Endothelial cell (in vitro differentiated cells): ENCODE results near the gene AMMECR1L. TPM values are rescaled to one million over a fixed set of nuclear protein-coding genes. Genes with fewer than 3 reads are reported as not detected.
"Not testable (repeated sequence)": the region's sequence is repeated elsewhere in the genome, so short reads cannot be mapped to it uniquely, and the experiment has no call there.

ENCODE experiments used
- DNase-seq: peaks from one replicate; pipeline ENCODE4 v3.0.0; 2021; ENCODE audit warnings: low spot score
- H3K27ac Mint-ChIP-seq: one replicate; pipeline ENCODE4 v1.8.0; 2021; ENCODE audit warnings: mixed read lengths, inconsistent platforms; ENCODE audit not compliant: unreplicated experiment
- H3K27me3 Mint-ChIP-seq: one replicate; pipeline ENCODE4 v1.8.0; 2021; ENCODE audit warnings: mild to moderate bottlenecking, moderate library complexity, mixed read lengths, inconsistent platforms; ENCODE audit not compliant: unreplicated experiment
- H3K36me3 Mint-ChIP-seq: one replicate; pipeline ENCODE4 v1.8.0; 2021; ENCODE audit warnings: mild to moderate bottlenecking, low read depth, mixed read lengths, inconsistent platforms; ENCODE audit not compliant: unreplicated experiment
- H3K4me1 Mint-ChIP-seq: one replicate; pipeline ENCODE4 v1.8.0; 2021; ENCODE audit warnings: mild to moderate bottlenecking, mixed read lengths, inconsistent platforms; ENCODE audit not compliant: unreplicated experiment
- H3K4me3 Mint-ChIP-seq: one replicate; pipeline ENCODE4 v1.8.0; 2021; ENCODE audit warnings: mild to moderate bottlenecking, mixed read lengths, inconsistent platforms; ENCODE audit not compliant: unreplicated experiment
- H3K9me3 Mint-ChIP-seq: one replicate; pipeline ENCODE4 v1.8.0; 2021; ENCODE audit warnings: mixed read lengths, inconsistent platforms; ENCODE audit not compliant: unreplicated experiment
- total RNA-seq: library from RNA; stranded (reverse); fragmentation: NEBNext Ultra II Directional; extraction: Animal tissue kit (Norgen Biotek cat#: 25700); gene quantifications from one replicate; pipeline ENCODE4 v1.2.1, GENCODE V29; 2021; ENCODE audit not compliant: unreplicated experiment
- TF ChIP-seq, protein P1 (sequence below): fragments of 200-600 bp; sonication (generic); IDR thresholded peaks from one replicate; pipeline ENCODE4 v1.5.0; 2021; ENCODE audit warnings: antibody characterized with exemption; ENCODE audit not compliant: unreplicated experiment

Gene AMMECR1L
- total RNA-seq, 1 donor from 2014 or later = 26.3 TPM

- no peak for DNase-seq
- H3K27me3 Mint-ChIP-seq = no peaks in the 10 kb centered on the region
- no peaks in the 10 kb centered on the region for H3K4me1 Mint-ChIP-seq
- H3K27ac Mint-ChIP-seq = no peak overlapping the region
- TF ChIP-seq, protein P1, sequence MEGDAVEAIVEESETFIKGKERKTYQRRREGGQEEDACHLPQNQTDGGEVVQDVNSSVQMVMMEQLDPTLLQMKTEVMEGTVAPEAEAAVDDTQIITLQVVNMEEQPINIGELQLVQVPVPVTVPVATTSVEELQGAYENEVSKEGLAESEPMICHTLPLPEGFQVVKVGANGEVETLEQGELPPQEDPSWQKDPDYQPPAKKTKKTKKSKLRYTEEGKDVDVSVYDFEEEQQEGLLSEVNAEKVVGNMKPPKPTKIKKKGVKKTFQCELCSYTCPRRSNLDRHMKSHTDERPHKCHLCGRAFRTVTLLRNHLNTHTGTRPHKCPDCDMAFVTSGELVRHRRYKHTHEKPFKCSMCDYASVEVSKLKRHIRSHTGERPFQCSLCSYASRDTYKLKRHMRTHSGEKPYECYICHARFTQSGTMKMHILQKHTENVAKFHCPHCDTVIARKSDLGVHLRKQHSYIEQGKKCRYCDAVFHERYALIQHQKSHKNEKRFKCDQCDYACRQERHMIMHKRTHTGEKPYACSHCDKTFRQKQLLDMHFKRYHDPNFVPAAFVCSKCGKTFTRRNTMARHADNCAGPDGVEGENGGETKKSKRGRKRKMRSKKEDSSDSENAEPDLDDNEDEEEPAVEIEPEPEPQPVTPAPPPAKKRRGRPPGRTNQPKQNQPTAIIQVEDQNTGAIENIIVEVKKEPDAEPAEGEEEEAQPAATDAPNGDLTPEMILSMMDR = no peak
- H3K9me3 Mint-ChIP-seq = no peaks in the 10 kb centered on the region
- no peaks in the 10 kb centered on the region for H3K36me3 Mint-ChIP-seq
- no peak overlapping the region for H3K4me3 Mint-ChIP-seq
These were observed 32.2 kb upstream of the AMMECR1L start for GRCh38 chr2:127917916-127918315.

GRCh38 chr2:127913808-127914457 is 28.2 kb upstream of the AMMECR1L start:
- no peak for DNase-seq
- Mint-ChIP-seq H3K36me3 (no peaks in the 10 kb centered on the region), H3K9me3 (no peaks in the 10 kb centered on the region), H3K27ac (no peak overlapping the region), H3K4me1 (no peaks in the 10 kb centered on the region), H3K27me3 (no peaks in the 10 kb centered on the region), H3K4me3 (no peak overlapping the region)
- TF ChIP-seq, protein P1 = no peak

GRCh38 chr2:127911737-127912136 is 26.0 kb upstream of the AMMECR1L start:
- H3K9me3 Mint-ChIP-seq = no peaks in the 10 kb centered on the region
- DNase-seq = no peak
- TF ChIP-seq, protein P1 = no peak
- no peak overlapping the region for H3K4me3 Mint-ChIP-seq
- H3K4me1 Mint-ChIP-seq = no peaks in the 10 kb centered on the region
- H3K27ac Mint-ChIP-seq = no peak overlapping the region
- no peaks in the 10 kb centered on the region for H3K27me3 Mint-ChIP-seq
- H3K36me3 Mint-ChIP-seq = no peaks in the 10 kb centered on the region

GRCh38 chr2:127910415-127910814 is 24.7 kb upstream of the AMMECR1L start:
- no peaks in the 10 kb centered on the region for H3K36me3 Mint-ChIP-seq
- H3K27ac Mint-ChIP-seq = no peak overlapping the region
- no peak overlapping the region for H3K4me3 Mint-ChIP-seq
- H3K4me1 Mint-ChIP-seq = no peaks in the 10 kb centered on the region
- no peaks in the 10 kb centered on the region for H3K9me3 Mint-ChIP-seq
- DNase-seq = no peak
- H3K27me3 Mint-ChIP-seq = no peaks in the 10 kb centered on the region
- TF ChIP-seq, protein P1 = no peak

DNA sequence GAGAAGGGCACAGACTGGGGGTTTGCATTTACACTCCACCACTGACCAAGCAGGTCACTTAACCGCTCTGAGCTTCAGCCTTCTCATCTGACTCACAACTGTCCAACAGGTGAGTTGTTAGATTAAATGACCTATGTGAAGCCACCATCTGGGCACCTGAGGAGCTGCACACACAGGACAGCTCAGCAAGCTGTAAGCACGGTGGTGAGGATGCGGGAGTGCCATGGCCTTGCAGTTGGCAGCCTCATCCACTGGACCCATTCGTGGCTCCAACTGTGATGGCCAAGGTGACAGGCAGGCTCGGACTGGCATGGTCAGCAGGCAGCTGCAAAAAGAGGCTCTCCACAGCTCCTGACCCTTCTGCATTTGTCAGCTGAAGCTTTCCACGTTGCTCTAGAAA is 23.3 kb upstream of the AMMECR1L start:
- H3K27me3 Mint-ChIP-seq = peaks cover 2% of the 10 kb centered on the region
- DNase-seq = no peak
- H3K9me3 Mint-ChIP-seq = no peaks in the 10 kb centered on the region
- no peak overlapping the region for H3K4me3 Mint-ChIP-seq
- TF ChIP-seq, protein P1 = no peak
- H3K27ac Mint-ChIP-seq = no peak overlapping the region
- H3K4me1 Mint-ChIP-seq = no peaks in the 10 kb centered on the region
- H3K36me3 Mint-ChIP-seq = no peaks in the 10 kb centered on the region

DNA sequence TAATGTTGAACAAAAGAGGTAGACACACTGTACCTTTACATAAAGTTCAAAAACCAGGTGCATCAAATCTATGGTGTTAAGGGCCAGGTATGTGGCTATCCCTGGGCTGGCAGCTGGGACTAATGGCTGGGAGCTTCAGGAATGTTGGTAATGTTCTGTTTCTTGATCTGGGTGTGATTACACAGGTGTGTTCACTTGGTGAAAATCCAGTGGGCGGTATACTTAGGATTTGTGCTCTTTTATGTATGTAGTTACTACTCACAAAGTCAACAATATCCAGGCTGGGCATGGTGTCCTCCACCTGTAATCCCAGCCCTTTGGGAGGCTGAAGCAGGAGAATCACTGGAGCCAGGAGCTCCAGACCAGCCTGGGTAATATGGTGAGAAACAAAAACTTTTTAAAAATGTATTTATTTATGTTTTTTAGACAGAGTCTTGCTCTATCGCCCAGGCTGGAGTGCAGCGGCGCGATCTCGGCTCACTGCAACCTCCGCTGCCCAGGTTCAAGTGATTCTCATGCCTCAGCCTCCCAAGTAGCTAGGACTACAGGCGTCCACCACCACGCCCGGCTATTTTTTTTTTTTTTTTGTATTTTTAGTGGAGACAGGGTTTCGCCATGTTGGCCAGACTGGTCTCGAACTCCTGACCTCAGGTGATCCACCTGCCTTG is 22.1 kb upstream of the AMMECR1L start:
- not testable (repeated sequence) for H3K36me3 Mint-ChIP-seq, H3K4me3 Mint-ChIP-seq, DNase-seq, H3K4me1 Mint-ChIP-seq, H3K27me3 Mint-ChIP-seq, H3K27ac Mint-ChIP-seq, H3K9me3 Mint-ChIP-seq
